Measurements from ENCODE around the gene NCKAP5.

GRCh38 chr2:133489146-133489545 is 79.1 kb downstream of the NCKAP5 start:
- TF ChIP-seq EZH2 (IDR thresholded peaks at IDR 0.05; ENCODE audit: borderline replicate concordance, low read depth, low read length, severe bottlenecking) (no peak), CTCF (IDR thresholded peaks at IDR 0.05; ENCODE audit: borderline replicate concordance, extremely low read depth, low read length, poor library complexity, severe bottlenecking) (no peak)

Data from DND-41 (cell line).